ENCODE data around the gene ZNF827. TPM values are rescaled to one million over a fixed set of nuclear protein-coding genes. Genes with fewer than 3 reads are reported as not detected.

ZNF827 gene
- total RNA-seq, 4 donors from 2014 or later = 5.2 to 11.8 (median 7.1) TPM

DNA sequence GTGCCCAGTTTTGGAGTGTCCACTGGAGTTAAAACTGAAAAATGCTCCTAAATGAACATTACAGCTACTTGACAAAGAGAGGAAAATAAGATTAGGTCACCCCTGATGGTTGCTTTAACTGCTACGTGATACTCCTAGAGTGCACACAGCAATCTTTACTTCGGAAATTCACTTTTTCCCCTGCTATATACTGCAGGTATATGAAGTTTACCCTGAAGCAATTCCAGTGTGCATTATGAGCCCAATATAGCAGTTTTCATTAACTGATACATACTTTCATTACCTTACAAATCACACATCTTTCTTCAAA is 773 bp upstream of the ZNF827 start:
- DNase-seq (ENCODE audit: low spot score) (no peak), ATAC-seq (ENCODE audit: low FRiP score) (no peak)
- TF ChIP-seq, protein P1, sequence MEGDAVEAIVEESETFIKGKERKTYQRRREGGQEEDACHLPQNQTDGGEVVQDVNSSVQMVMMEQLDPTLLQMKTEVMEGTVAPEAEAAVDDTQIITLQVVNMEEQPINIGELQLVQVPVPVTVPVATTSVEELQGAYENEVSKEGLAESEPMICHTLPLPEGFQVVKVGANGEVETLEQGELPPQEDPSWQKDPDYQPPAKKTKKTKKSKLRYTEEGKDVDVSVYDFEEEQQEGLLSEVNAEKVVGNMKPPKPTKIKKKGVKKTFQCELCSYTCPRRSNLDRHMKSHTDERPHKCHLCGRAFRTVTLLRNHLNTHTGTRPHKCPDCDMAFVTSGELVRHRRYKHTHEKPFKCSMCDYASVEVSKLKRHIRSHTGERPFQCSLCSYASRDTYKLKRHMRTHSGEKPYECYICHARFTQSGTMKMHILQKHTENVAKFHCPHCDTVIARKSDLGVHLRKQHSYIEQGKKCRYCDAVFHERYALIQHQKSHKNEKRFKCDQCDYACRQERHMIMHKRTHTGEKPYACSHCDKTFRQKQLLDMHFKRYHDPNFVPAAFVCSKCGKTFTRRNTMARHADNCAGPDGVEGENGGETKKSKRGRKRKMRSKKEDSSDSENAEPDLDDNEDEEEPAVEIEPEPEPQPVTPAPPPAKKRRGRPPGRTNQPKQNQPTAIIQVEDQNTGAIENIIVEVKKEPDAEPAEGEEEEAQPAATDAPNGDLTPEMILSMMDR (IDR thresholded peaks at IDR 0.05) = no peak

DNA sequence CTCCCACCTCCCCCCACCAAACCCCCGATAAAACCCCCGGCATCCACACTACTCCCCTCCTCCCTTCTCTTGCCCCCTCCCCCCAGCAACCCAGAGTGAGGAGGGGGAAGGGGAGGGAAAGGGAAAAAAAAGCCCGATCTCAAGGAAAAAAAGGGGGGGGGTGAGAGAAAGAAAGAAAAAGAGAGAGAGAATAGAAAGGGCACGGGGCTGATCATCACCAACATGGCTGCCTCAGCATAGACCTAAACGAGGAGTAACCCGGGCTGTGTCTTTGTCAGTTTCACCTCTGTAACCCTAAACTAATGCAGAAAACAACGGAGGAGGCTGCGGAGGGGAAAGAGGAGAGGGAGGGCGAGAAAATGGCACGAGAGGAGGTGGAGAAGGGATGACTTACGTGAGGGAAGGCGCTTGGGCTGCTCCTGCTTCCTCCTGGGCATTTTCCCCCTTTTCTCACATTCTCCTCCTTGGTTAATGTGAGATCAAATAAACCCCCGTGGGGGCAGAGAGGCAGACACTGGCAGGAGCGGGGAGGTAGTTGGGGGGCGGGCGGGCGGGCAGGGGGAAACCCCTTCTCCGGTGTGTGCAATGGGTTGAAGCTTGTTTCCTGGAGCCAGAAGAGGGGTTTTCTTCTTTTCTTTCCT is 532 bp downstream of the ZNF827 start:
- TF ChIP-seq, protein P1 (IDR thresholded peaks at IDR 0.05) = no peak
- ATAC-seq (ENCODE audit: low FRiP score) = no peak
- no peak for DNase-seq (ENCODE audit: low spot score)

DNA sequence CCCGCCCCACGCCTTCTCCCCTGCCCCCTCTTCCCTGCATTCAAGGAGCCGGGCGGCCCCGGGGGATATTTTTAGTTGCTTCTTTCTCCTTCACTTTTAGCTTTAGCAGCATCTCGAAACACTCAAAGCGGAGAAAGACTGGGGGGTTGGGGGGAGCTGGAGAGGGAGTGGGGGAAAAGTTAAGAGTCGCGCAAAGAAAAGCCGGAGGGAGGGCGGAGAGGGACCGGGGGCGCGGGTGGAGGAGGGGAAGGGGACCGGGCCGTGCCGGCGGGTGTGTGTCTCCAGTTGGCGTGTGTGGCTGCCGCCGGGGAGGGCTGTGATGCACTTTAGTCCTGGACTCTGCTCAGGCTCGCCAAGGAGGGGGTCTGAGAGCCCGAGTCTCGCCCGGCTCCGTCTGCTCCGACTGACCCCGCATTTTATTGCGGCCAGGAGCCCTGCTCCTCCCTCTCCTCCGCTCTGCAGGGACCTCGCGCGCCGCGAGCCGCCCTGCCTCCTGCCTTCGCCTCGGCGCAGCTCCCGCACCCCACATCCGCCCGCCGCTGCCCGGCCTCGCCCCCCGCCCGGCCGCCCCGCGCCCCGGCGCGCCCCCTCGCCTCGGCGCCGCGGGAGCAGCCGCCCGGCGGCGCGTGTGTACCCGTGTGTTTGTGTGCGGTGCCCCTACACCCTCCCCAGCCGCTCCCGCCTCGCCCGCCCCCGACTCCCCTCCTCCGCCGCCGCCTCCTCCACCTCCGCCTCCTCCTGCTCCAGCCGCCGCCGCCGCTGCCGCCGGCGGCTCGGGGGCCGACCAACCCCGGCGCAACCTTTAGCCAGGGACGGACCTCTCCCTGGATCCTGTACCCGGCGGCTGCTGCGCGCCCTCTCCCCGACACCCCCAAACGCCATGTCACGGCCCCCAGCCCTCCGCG is 1.4 kb downstream of the ZNF827 start:
- TF ChIP-seq, protein P1 (IDR thresholded peaks at IDR 0.05) = no peak
- ATAC-seq (ENCODE audit: low FRiP score) (peak; percentile 61), DNase-seq (ENCODE audit: low spot score) (no peak)

DNA sequence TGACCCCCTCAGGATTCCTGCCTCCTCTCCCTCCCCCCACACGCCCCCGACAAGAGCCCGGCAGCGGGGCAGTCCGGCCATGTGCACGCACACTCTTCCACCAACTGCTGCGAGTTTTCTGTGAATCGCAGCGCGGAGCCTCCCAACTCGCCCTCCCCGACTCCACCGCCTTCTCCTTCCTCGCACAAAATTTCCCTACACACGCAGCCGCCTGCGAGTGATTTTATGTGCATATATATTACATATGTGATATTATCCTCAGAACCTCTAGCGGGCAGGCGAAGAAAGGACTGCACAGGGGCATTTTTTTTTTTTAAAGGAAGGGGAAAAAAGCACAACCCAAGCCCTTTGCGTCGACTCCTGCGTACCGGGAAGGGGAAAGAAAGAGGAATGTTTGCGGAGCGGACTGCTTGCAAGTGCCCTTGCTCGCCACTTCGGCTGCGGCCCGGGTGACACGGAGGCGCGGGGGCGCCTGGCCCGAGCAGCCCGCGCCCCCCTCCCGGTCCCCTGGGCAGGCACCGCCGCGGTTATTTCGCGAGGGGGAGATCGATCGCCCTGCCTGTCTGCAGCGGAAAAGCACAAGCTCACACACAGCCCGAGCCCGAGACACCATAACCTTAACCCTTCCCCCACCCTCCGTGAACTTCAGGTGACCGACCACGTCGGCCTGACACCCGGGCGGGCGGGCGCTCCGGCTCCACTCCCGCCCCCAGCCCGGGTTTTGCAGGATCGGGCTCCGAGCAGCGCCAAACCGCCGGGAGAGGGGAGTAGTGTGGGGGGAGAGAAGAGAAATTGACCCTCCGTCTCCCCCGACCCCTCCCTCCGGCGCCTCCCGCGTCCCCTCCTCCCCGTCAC is 2.3 kb downstream of the ZNF827 start:
- TF ChIP-seq, protein P1 (IDR thresholded peaks at IDR 0.05) = no peak
- peak; percentile 26 for DNase-seq (ENCODE audit: low spot score)
- peak; percentile 53 for ATAC-seq (ENCODE audit: low FRiP score)

DNA sequence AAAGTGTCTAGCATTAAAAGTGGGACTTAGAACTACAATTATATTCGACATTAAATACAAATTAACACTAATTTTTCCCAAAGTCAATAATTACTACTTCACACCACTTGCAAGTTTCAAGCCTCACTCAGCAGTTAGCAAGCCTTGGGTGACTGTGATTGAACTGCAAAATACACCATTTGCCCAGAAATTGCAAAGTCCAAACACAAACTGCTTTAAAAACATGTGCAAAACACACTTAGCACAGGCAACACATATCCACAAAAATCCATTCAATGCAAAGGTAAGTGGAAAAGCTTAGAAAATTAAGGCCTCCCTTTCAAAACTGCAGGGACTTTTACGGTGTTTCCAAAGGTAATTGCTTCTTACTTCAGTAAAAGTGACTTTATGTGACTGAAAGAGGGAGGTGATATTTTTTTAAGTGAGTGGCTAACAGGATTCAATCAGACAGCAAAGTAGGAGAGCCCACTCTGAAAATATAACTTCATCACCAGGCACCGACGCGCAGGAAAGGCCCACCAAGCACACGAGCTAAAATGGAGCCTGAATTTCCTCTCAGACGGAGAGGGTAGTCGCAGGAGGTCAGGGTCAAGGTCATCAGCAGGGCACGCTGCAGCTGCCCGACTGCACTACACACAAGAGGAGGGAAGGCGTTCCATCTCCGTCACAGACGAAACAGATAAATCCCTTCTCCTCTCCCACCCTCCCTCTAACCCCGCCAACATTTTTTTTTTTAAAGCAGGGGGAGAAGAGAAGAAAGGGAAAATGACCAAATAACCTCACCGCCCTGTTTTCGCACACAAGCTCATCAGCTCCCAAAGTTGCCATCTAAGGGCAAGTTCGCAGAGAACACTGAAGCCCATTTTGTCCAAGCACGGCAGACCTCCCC is 3.1 kb downstream of the ZNF827 start:
- TF ChIP-seq, protein P1 (IDR thresholded peaks at IDR 0.05) = no peak
- DNase-seq (ENCODE audit: low spot score) (no peak), ATAC-seq (ENCODE audit: low FRiP score) (no peak)

DNA sequence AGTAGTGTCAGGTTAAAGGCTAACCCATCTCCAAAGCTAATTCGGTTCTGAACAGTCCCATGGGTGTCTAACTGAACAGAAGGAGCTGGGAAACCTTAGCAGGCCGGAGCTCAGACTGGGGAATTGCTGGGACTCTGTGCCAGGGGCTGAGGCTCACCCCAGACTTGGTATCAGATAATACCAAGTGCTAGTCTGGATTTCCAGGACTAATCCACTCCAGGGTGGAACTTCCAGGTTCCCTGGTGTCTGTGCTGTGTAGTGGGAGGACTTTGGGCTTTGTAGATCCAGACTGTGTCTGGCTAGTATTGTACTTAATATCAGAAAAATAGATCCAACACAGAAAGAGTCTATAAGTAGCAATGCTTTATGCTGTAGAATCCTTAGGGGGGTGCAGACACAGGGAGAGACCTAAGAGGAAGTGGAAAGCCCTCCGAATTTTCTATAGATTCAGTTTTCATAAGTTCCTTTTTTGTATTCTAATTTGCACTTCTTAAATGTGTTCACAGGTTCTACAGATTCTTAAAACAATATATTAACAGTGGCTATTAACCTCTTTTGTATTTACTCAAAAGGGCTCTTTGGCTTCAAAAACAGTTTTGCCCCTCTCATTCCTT is 4.1 kb downstream of the ZNF827 start:
- ATAC-seq (ENCODE audit: low FRiP score) (no peak), DNase-seq (ENCODE audit: low spot score) (no peak)
- TF ChIP-seq, protein P1 (IDR thresholded peaks at IDR 0.05) = no peak

Data from omental fat pad (tissue), 4 donors.